Measurements from ENCODE around the gene CHD6.

Gene CHD6

GRCh38 chr20:41387444-41387851 is 230.7 kb downstream of the CHD6 start:
- Histone ChIP-seq H3K36me3 (ENCODE audit: control insufficient read depth, insufficient read depth, low read length) (no peaks in the 10 kb centered on the region), H3K27ac (no peak overlapping the region), H3K9ac (no peak overlapping the region), H3K4me1 (no peaks in the 10 kb centered on the region), H2AFZ (no peak overlapping the region), H3K27me3 (ENCODE audit: control insufficient read depth, insufficient read depth, low read length) (no peaks in the 10 kb centered on the region), H3K9me3 (ENCODE audit: control insufficient read depth, low read length) (no peaks in the 10 kb centered on the region), H3K4me2 (ENCODE audit: low read length) (no peak overlapping the region), H3K79me2 (no peaks in the 10 kb centered on the region), H3K4me3 (ENCODE audit: low read depth, low read length) (no peak overlapping the region)
- no peak for TF ChIP-seq CTCF (IDR thresholded peaks at IDR 0.05)

- no peak overlapping the region for H2AFZ ChIP-seq
- no peaks in the 10 kb centered on the region for H3K4me1 ChIP-seq
- no peak overlapping the region for H3K9ac ChIP-seq
- TF ChIP-seq CTCF (IDR thresholded peaks at IDR 0.05) = no peak
- no peak overlapping the region for H3K27ac ChIP-seq
- no peaks in the 10 kb centered on the region for H3K27me3 ChIP-seq (ENCODE audit: control insufficient read depth, insufficient read depth, low read length)
- no peak overlapping the region for H3K4me2 ChIP-seq (ENCODE audit: low read length)
- no peaks in the 10 kb centered on the region for H3K9me3 ChIP-seq (ENCODE audit: control insufficient read depth, low read length)
- no peaks in the 10 kb centered on the region for H3K36me3 ChIP-seq (ENCODE audit: control insufficient read depth, insufficient read depth, low read length)
- no peaks in the 10 kb centered on the region for H3K79me2 ChIP-seq
- no peak overlapping the region for H3K4me3 ChIP-seq (ENCODE audit: low read depth, low read length)
Measured at GRCh38 chr20:41386502-41387427, 231.4 kb downstream of the CHD6 start.

- H3K79me2 ChIP-seq = no peaks in the 10 kb centered on the region
- no peak for TF ChIP-seq CTCF (IDR thresholded peaks at IDR 0.05)
- no peaks in the 10 kb centered on the region for H3K27me3 ChIP-seq (ENCODE audit: control insufficient read depth, insufficient read depth, low read length)
- H3K9ac ChIP-seq = no peak overlapping the region
- H2AFZ ChIP-seq = no peak overlapping the region
- no peak overlapping the region for H3K4me2 ChIP-seq (ENCODE audit: low read length)
- H3K9me3 ChIP-seq (ENCODE audit: control insufficient read depth, low read length) = no peaks in the 10 kb centered on the region
- H3K4me3 ChIP-seq (ENCODE audit: low read depth, low read length) = no peak overlapping the region
- no peaks in the 10 kb centered on the region for H3K36me3 ChIP-seq (ENCODE audit: control insufficient read depth, insufficient read depth, low read length)
- no peaks in the 10 kb centered on the region for H3K4me1 ChIP-seq
- no peak overlapping the region for H3K27ac ChIP-seq
Measured at GRCh38 chr20:41382791-41383305, 235.3 kb downstream of the CHD6 start.

- no peak for TF ChIP-seq CTCF (IDR thresholded peaks at IDR 0.05)
- H3K9me3 ChIP-seq (ENCODE audit: control insufficient read depth, low read length) = no peaks in the 10 kb centered on the region
- no peaks in the 10 kb centered on the region for H3K79me2 ChIP-seq
- H3K36me3 ChIP-seq (ENCODE audit: control insufficient read depth, insufficient read depth, low read length) = no peaks in the 10 kb centered on the region
- H3K4me1 ChIP-seq = no peaks in the 10 kb centered on the region
- H2AFZ ChIP-seq = no peak overlapping the region
- no peak overlapping the region for H3K27ac ChIP-seq
- no peak overlapping the region for H3K9ac ChIP-seq
- no peak overlapping the region for H3K4me2 ChIP-seq (ENCODE audit: low read length)
- no peak overlapping the region for H3K4me3 ChIP-seq (ENCODE audit: low read depth, low read length)
- no peaks in the 10 kb centered on the region for H3K27me3 ChIP-seq (ENCODE audit: control insufficient read depth, insufficient read depth, low read length)
Measured at GRCh38 chr20:41380551-41381193, 237.5 kb downstream of the CHD6 start.

All from parathyroid adenoma (tissue), 2 donors.